Activated B cell treated with CpG ODN at 0.5 μM for 24 hours (primary cell): Measurements from ENCODE around the gene LAMC3. TPM values are rescaled to one million over a fixed set of nuclear protein-coding genes. Genes with fewer than 3 reads are reported as not detected.

Experiments
- ATAC-seq: fragments of 200-7000 bp; cut with Tn5 transposase; one replicate; pipeline ENCODE4 v1.10.0; 2021; ENCODE audit warnings: low read depth, mild to moderate bottlenecking, moderate library complexity
- CTCF ChIA-PET: fragments of 350-600 bp; sonication (Branson Sonifier 250); formaldehyde crosslinking; loops from one replicate; lab custom pipeline; 2021; ENCODE audit warnings: antibody characterized with exemption; lab: Charles Lee
- POLR2A ChIA-PET: fragments of 350-600 bp; sonication (Branson Sonifier 250); formaldehyde crosslinking; loops from one replicate; lab custom pipeline; 2021; ENCODE audit warnings: antibody characterized with exemption; lab: Charles Lee
- DNase-seq: peaks from one replicate; pipeline ENCODE4 v3.0.0; 2022
- H3K27ac Mint-ChIP-seq: one replicate; pipeline ENCODE4 v1.8.0; 2020; ENCODE audit warnings: mixed read lengths
- H3K27me3 Mint-ChIP-seq: one replicate; pipeline ENCODE4 v1.8.0; 2021; ENCODE audit warnings: mixed read lengths
- H3K36me3 Mint-ChIP-seq: one replicate; pipeline ENCODE4 v1.8.0; 2021; ENCODE audit warnings: low read depth, mixed read lengths
- H3K4me1 Mint-ChIP-seq: one replicate; pipeline ENCODE4 v1.8.0; 2021; ENCODE audit warnings: mixed read lengths
- H3K4me3 Mint-ChIP-seq: one replicate; pipeline ENCODE4 v1.8.0; 2020; ENCODE audit warnings: mild to moderate bottlenecking, mixed read lengths
- H3K9me3 Mint-ChIP-seq: one replicate; pipeline ENCODE4 v1.8.0; 2020; ENCODE audit warnings: mixed read lengths
- intact Hi-C: fragments of 100-400 bp; cut with micrococcal nuclease; formaldehyde crosslinking; loops from one replicate; pipeline ENCODE4 v1.15.1; 2024
- total RNA-seq: library from RNA; stranded (reverse); gene quantifications from 2 replicates; pipeline ENCODE4 v1.2.3, GENCODE V29; 2022
- TF ChIP-seq, protein P1 (sequence below): fragments of 200-600 bp; IDR thresholded peaks from one replicate; pipeline ENCODE4 v1.8.0; 2022; ENCODE audit warnings: antibody characterized with exemption, mild to moderate bottlenecking

LAMC3 gene
- total RNA-seq, 1 donor from 2014 or later: not detected

- ChIA-PET POLR2A (no interaction called here), CTCF (no interaction called here)
- ATAC-seq: no peak
- Mint-ChIP-seq H3K27ac (no peak overlapping the region), H3K9me3 (no peaks in the 10 kb centered on the region), H3K36me3 (no peaks in the 10 kb centered on the region), H3K4me3 (no peak overlapping the region), H3K27me3 (peaks cover 3% of the 10 kb centered on the region), H3K4me1 (no peaks in the 10 kb centered on the region)
- intact Hi-C loops: no loop called here
- DNase-seq: no peak
- TF ChIP-seq, protein P1, sequence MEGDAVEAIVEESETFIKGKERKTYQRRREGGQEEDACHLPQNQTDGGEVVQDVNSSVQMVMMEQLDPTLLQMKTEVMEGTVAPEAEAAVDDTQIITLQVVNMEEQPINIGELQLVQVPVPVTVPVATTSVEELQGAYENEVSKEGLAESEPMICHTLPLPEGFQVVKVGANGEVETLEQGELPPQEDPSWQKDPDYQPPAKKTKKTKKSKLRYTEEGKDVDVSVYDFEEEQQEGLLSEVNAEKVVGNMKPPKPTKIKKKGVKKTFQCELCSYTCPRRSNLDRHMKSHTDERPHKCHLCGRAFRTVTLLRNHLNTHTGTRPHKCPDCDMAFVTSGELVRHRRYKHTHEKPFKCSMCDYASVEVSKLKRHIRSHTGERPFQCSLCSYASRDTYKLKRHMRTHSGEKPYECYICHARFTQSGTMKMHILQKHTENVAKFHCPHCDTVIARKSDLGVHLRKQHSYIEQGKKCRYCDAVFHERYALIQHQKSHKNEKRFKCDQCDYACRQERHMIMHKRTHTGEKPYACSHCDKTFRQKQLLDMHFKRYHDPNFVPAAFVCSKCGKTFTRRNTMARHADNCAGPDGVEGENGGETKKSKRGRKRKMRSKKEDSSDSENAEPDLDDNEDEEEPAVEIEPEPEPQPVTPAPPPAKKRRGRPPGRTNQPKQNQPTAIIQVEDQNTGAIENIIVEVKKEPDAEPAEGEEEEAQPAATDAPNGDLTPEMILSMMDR: no peak
Observed at GRCh38 chr9:130987054-130987453, 21.9 kb upstream of the LAMC3 start.

GRCh38 chr9:130987738-130988399 lies 21.1 kb upstream of the LAMC3 start:
- H3K4me3 Mint-ChIP-seq: no peak overlapping the region
- H3K27ac Mint-ChIP-seq: no peak overlapping the region
- ChIA-PET CTCF (no interaction called here), POLR2A (no interaction called here)
- no peaks in the 10 kb centered on the region for H3K4me1 Mint-ChIP-seq
- TF ChIP-seq, protein P1: no peak
- ATAC-seq: no peak
- H3K36me3 Mint-ChIP-seq: no peaks in the 10 kb centered on the region
- H3K27me3 Mint-ChIP-seq: peaks cover 3% of the 10 kb centered on the region
- H3K9me3 Mint-ChIP-seq: no peaks in the 10 kb centered on the region
- intact Hi-C loops: no loop called here
- DNase-seq: no peak

- POLR2A ChIA-PET: no interaction called here
- H3K4me1 Mint-ChIP-seq: no peaks in the 10 kb centered on the region
- ATAC-seq: no peak
Observed at GRCh38 chr9:130988400-130988747, 20.6 kb upstream of the LAMC3 start.

DNA sequence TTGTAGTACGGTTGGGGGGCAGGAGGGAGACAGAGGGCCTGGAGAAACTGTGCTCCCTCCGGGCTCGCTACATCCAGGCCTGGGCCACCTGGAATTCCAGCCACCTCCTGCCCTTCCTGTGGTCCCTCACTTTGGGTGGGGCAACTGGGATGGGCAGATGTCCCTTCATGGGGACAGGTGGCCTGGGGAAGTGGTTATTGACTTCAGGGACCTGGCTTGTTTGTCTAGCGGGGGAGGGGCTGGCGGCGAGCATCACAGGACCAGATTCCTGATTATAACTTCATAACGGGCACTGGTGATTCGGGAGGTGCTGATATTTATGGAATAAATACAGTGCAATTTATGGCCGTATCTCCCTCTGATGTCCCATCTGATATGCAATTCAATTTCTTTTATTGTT lies 20.1 kb upstream of the LAMC3 start:
- Mint-ChIP-seq H3K4me1 (no peaks in the 10 kb centered on the region), H3K4me3 (no peak overlapping the region), H3K27ac (no peak overlapping the region), H3K9me3 (no peaks in the 10 kb centered on the region), H3K27me3 (peaks cover 3% of the 10 kb centered on the region), H3K36me3 (no peaks in the 10 kb centered on the region)
- DNase-seq (no peak), ATAC-seq (no peak)
- ChIA-PET CTCF (no interaction called here), POLR2A (no interaction called here)
- TF ChIP-seq, protein P1: no peak
- intact Hi-C loops: no loop called here

More at GRCh38 chr9:130988400-130988747, 20.6 kb upstream of the LAMC3 start:
- Mint-ChIP-seq H3K27ac (no peak overlapping the region), H3K36me3 (no peaks in the 10 kb centered on the region), H3K4me3 (no peak overlapping the region), H3K9me3 (no peaks in the 10 kb centered on the region), H3K27me3 (peaks cover 3% of the 10 kb centered on the region)
- TF ChIP-seq, protein P1: no peak
- intact Hi-C loops: no loop called here
- CTCF ChIA-PET: no interaction called here
- DNase-seq: no peak

DNA sequence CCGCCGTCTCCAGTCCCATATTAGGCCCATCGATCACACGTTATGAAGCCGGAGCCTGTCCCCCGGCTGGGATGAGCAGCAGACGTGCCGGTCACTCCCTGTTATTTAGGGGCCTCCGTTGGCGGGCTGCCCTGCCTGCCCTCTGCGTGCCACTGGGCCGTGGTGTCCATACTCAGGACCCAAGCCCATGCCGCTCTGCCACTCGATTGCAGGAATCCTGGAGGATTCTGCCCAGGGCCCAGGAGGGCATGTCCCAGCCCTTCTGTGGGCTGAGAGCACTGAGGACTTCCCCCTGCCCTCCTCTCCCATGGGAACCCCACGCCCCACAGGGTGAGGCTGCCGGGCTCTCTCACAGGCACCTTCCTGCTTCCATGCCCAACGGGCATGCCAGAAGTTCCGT lies 19.6 kb upstream of the LAMC3 start:
- no peak for ATAC-seq

More for the DNA sequence above, 19.6 kb upstream of the LAMC3 start:
- DNase-seq: no peak
- Mint-ChIP-seq H3K4me3 (no peak overlapping the region), H3K36me3 (no peaks in the 10 kb centered on the region), H3K9me3 (no peaks in the 10 kb centered on the region), H3K27me3 (peaks cover 3% of the 10 kb centered on the region), H3K27ac (no peak overlapping the region), H3K4me1 (no peaks in the 10 kb centered on the region)
- TF ChIP-seq, protein P1: no peak
- intact Hi-C loops: no loop called here
- CTCF ChIA-PET: no interaction called here
- POLR2A ChIA-PET: no interaction called here
